Measurements from ENCODE around the gene SYNJ2. TPM values are rescaled to one million over a fixed set of nuclear protein-coding genes. Genes with fewer than 3 reads are reported as not detected.

Gene SYNJ2
- total RNA-seq, 1 donor from 2014 or later, result 42.7 TPM

GRCh38 chr6:157954150-157955117 is 27.2 kb upstream of the SYNJ2 start:
- DNase-seq (ENCODE audit: low spot score in 2 of 2, unreplicated experiment in 2 of 2), result no peak

GRCh38 chr6:157955675-157956074 is 26.0 kb upstream of the SYNJ2 start:
- no peaks in the 10 kb centered on the region for H3K4me1 Mint-ChIP-seq
- no peak overlapping the region for H3K4me3 Mint-ChIP-seq
- H3K27me3 Mint-ChIP-seq (ENCODE audit: low read depth), result no peaks in the 10 kb centered on the region

More at GRCh38 chr6:157954150-157955117, 27.2 kb upstream of the SYNJ2 start:
- no peak for TF ChIP-seq CTCF (IDR thresholded peaks at IDR 0.05; ENCODE audit: unreplicated experiment)
- Mint-ChIP-seq H3K27me3 (ENCODE audit: low read depth) (no peaks in the 10 kb centered on the region), H3K9me3 (peaks cover 34% of the 10 kb centered on the region), H3K4me3 (no peak overlapping the region), H3K27ac (peak overlapping the region; percentile 54), H3K4me1 (no peaks in the 10 kb centered on the region), H3K36me3 (peaks cover 10% of the 10 kb centered on the region)

GRCh38 chr6:157956171-157956730 is 25.4 kb upstream of the SYNJ2 start:
- Mint-ChIP-seq H3K36me3 (peaks cover 6% of the 10 kb centered on the region), H3K4me1 (no peaks in the 10 kb centered on the region), H3K27ac (no peak overlapping the region), H3K9me3 (peaks cover 27% of the 10 kb centered on the region), H3K4me3 (no peak overlapping the region), H3K27me3 (ENCODE audit: low read depth) (no peaks in the 10 kb centered on the region)
- TF ChIP-seq CTCF (IDR thresholded peaks at IDR 0.05; ENCODE audit: unreplicated experiment), result no peak
- DNase-seq (ENCODE audit: low spot score in 2 of 2, unreplicated experiment in 2 of 2), result no peak

More at GRCh38 chr6:157955675-157956074, 26.0 kb upstream of the SYNJ2 start:
- H3K36me3 Mint-ChIP-seq, result peaks cover 6% of the 10 kb centered on the region
- no peak overlapping the region for H3K27ac Mint-ChIP-seq
- peaks cover 31% of the 10 kb centered on the region for H3K9me3 Mint-ChIP-seq
- DNase-seq (ENCODE audit: low spot score in 2 of 2, unreplicated experiment in 2 of 2), result no peak
- no peak for TF ChIP-seq CTCF (IDR thresholded peaks at IDR 0.05; ENCODE audit: unreplicated experiment)

- H3K27me3 Mint-ChIP-seq (ENCODE audit: low read depth), result no peaks in the 10 kb centered on the region
- DNase-seq (ENCODE audit: low spot score in 2 of 2, unreplicated experiment in 2 of 2), result no peak
- peaks cover 6% of the 10 kb centered on the region for H3K36me3 Mint-ChIP-seq
- H3K27ac Mint-ChIP-seq, result no peak overlapping the region
- H3K4me1 Mint-ChIP-seq, result no peaks in the 10 kb centered on the region
- TF ChIP-seq CTCF (IDR thresholded peaks at IDR 0.05; ENCODE audit: unreplicated experiment), result no peak
- H3K4me3 Mint-ChIP-seq, result no peak overlapping the region
- peaks cover 27% of the 10 kb centered on the region for H3K9me3 Mint-ChIP-seq
Observed at GRCh38 chr6:157959451-157960227, 22.0 kb upstream of the SYNJ2 start.

GRCh38 chr6:157961153-157961831 is 20.4 kb upstream of the SYNJ2 start:
- DNase-seq (ENCODE audit: low spot score in 2 of 2, unreplicated experiment in 2 of 2), result no peak
- no peak for TF ChIP-seq CTCF (IDR thresholded peaks at IDR 0.05; ENCODE audit: unreplicated experiment)
- H3K27me3 Mint-ChIP-seq (ENCODE audit: low read depth), result no peaks in the 10 kb centered on the region
- no peak overlapping the region for H3K4me3 Mint-ChIP-seq
- no peaks in the 10 kb centered on the region for H3K4me1 Mint-ChIP-seq
- no peak overlapping the region for H3K27ac Mint-ChIP-seq
- peaks cover 27% of the 10 kb centered on the region for H3K9me3 Mint-ChIP-seq
- H3K36me3 Mint-ChIP-seq, result peaks cover 6% of the 10 kb centered on the region

Measured in mesothelial cell of epicardium (in vitro differentiated cells).